ENCODE data around the gene MED15.

The MED15 gene

GRCh38 chr22:20510811-20511577, 3.6 kb downstream of the MED15 start:
- FAIRE-seq = no peak

- FAIRE-seq = no peak
Measured at GRCh38 chr22:20511578-20512229, 4.3 kb downstream of the MED15 start.

GRCh38 chr22:20514658-20515406, 7.4 kb downstream of the MED15 start:
- FAIRE-seq = no peak

- FAIRE-seq = no peak
Measured at GRCh38 chr22:20516399-20516798, 9.0 kb downstream of the MED15 start.

- no peak for FAIRE-seq
Measured at GRCh38 chr22:20517422-20517821, 10.0 kb downstream of the MED15 start.

- no peak for FAIRE-seq
Measured at GRCh38 chr22:20517841-20518592, 10.6 kb downstream of the MED15 start.

GRCh38 chr22:20519558-20519957, 12.1 kb downstream of the MED15 start:
- no peak for FAIRE-seq

- FAIRE-seq = no peak
Measured at GRCh38 chr22:20520093-20520511, 12.7 kb downstream of the MED15 start.

GRCh38 chr22:20522134-20523004, 15.0 kb downstream of the MED15 start:
- no peak for FAIRE-seq

GRCh38 chr22:20523086-20523983, 15.9 kb downstream of the MED15 start:
- FAIRE-seq = no peak

- FAIRE-seq = no peak
Measured at GRCh38 chr22:20524004-20524481, 16.6 kb downstream of the MED15 start.

GRCh38 chr22:20525048-20525447, 17.6 kb downstream of the MED15 start:
- FAIRE-seq = no peak

GRCh38 chr22:20526305-20526627, 18.9 kb downstream of the MED15 start:
- FAIRE-seq = no peak

- FAIRE-seq = no peak
Measured at GRCh38 chr22:20526628-20527355, 19.4 kb downstream of the MED15 start.

- no peak for FAIRE-seq
Measured at GRCh38 chr22:20528405-20528978, 21.1 kb downstream of the MED15 start.

GRCh38 chr22:20530368-20531153, 23.2 kb downstream of the MED15 start:
- FAIRE-seq = no peak

GRCh38 chr22:20531154-20531403, 23.7 kb downstream of the MED15 start:
- no peak for FAIRE-seq

GRCh38 chr22:20531404-20532201, 24.2 kb downstream of the MED15 start:
- FAIRE-seq = no peak

All from colon (tissue), 2 donors.